H1 (cell line): ENCODE results near the gene DCTN1. TPM values are rescaled to one million over a fixed set of nuclear protein-coding genes. Genes with fewer than 3 reads are reported as not detected.

ENCODE experiments used
- CBX5 ChIP-seq: fragments of 300-800, 300-1000 bp; sonication (generic); IDR thresholded peaks from 2 replicates; pipeline ENCODE4 v1.7.1; 2016; ENCODE audit warnings: antibody characterized with exemption, low read length, low read depth
- CHD1 ChIP-seq: IDR thresholded peaks from 2 replicates; pipeline ENCODE4 v1.6.1; 2012; ENCODE audit warnings: low read depth, low read length, improper control_type of control experiment
- EP300 ChIP-seq, 2 experiments: IDR thresholded peaks; 1 replicate in 1 of 2; 2 replicates in 1 of 2; pipeline ENCODE4 v1.6.1; 2011 to 2012; ENCODE audit warnings: low read depth in 2 of 2, low read length in 2 of 2, mild to moderate bottlenecking in 2 of 2, borderline replicate concordance in 1 of 2, inconsistent platforms in 1 of 2, moderate library complexity in 1 of 2
- JUN ChIP-seq: IDR thresholded peaks from 2 replicates; pipeline ENCODE4 v1.6.1; 2011; ENCODE audit warnings: low read depth, mild to moderate bottlenecking, improper control_type of control experiment, low read length
- KDM5A ChIP-seq: fragments of 200-600 bp; IDR thresholded peaks from 2 replicates; pipeline ENCODE4 v1.7.1; 2012; ENCODE audit warnings: mild to moderate bottlenecking, low read length, inconsistent platforms, mixed read lengths
- MAX ChIP-seq: IDR thresholded peaks from 2 replicates; pipeline ENCODE4 v1.6.1; 2012; ENCODE audit warnings: inconsistent platforms
- PHF8 ChIP-seq: fragments of 200-600 bp; sonication (generic); conservative IDR thresholded peaks from 2 replicates; pipeline ENCODE4 v1.7.1; 2012; ENCODE audit warnings: low read depth, mild to moderate bottlenecking, inconsistent platforms, low read length, moderate library complexity
- SUZ12 ChIP-seq: fragments of 200-600 bp; sonication (generic); IDR thresholded peaks from 2 replicates; pipeline ENCODE4 v1.6.1; 2012; ENCODE audit warnings: mild to moderate bottlenecking, inconsistent platforms, low read length, moderate library complexity, mixed read lengths
- TBP ChIP-seq: IDR thresholded peaks from 2 replicates; pipeline ENCODE4 v1.6.1; 2011; ENCODE audit warnings: low read depth, low read length, improper control_type of control experiment
- polyA plus RNA-seq, 7 experiments: library from polyadenylated mRNA; depleted of rRNA in 3 of 7; stranded (reverse) in 5 of 7; unstranded in 2 of 7; fragments of >200 nt in 5 of 7; fragments of 200-250 nt in 2 of 7; gene quantifications; 1 replicate in 5 of 7; 2 replicates in 1 of 7; 4 replicates in 1 of 7; pipeline versions ENCODE4 v1.2.1 to v1.2.3, GENCODE V29; 2011 to 2013; ENCODE audit warnings: missing spikeins in 2 of 7, mixed read lengths in 2 of 7
- total RNA-seq: library from RNA; stranded (reverse); fragmentation: NEBNext Ultra II Directional; extraction: Animal tissue kit (Norgen Biotek cat#: 25700); gene quantifications from 2 replicates; pipeline ENCODE4 v1.2.1, GENCODE V29; 2021

DCTN1 gene
- total and polyA plus RNA-seq, 2 of the 8 experiments (the other 6 are each of a cell fraction or from before 2014, with no cell fraction given), result 105 to 162 TPM

GRCh38 chr2:74391580-74392448, 11.7 kb upstream of the DCTN1 start (continued):
- peak; percentile 52; the same call in 1 of the 2 replicates for TF ChIP-seq MAX
- TF ChIP-seq EP300 (IDR thresholded peaks at IDR 0.05; ENCODE audit: borderline replicate concordance in 1 of 2, low read depth in 2 of 2, low read length in 2 of 2), result no peak
- TF ChIP-seq TBP, result peak; percentile 85
- TF ChIP-seq JUN, result no peak
- TF ChIP-seq KDM5A, result no peak
- no peak for TF ChIP-seq CHD1
- TF ChIP-seq SUZ12, result no peak
- no peak for TF ChIP-seq CBX5
- TF ChIP-seq PHF8, result peak; percentile 89
